OCI-LY1 (cell line): ENCODE data around the gene MEG3.

Source experiments
- H2AFZ ChIP-seq: fragments of 200-600 bp; sonication (generic), shearing (Covaris generic); 2 replicates; pipeline ENCODE4 v1.6.0; 2014; ENCODE audit warnings: antibody characterized with exemption, mild to moderate bottlenecking, low read length
- H3F3A ChIP-seq: fragments of 200-600 bp; sonication (generic), shearing (Covaris generic); 2 replicates; pipeline ENCODE4 v1.6.0; 2014; ENCODE audit warnings: mild to moderate bottlenecking, antibody characterized with exemption, low read length, moderate library complexity; ENCODE audit not compliant: insufficient read depth
- H3K27ac ChIP-seq: fragments of 200-600 bp; sonication (generic); 2 replicates; pipeline ENCODE4 v1.5.1; 2014; ENCODE audit warnings: low read length, mixed run types, mild to moderate bottlenecking, low read depth; ENCODE audit not compliant: poor library complexity, severe bottlenecking
- H3K27me3 ChIP-seq: fragments of 200-600 bp; sonication (generic); 2 replicates; pipeline ENCODE4 v1.6.0; 2014; ENCODE audit warnings: antibody characterized with exemption, mild to moderate bottlenecking, low read length, moderate library complexity; ENCODE audit not compliant: insufficient read depth
- H3K36me3 ChIP-seq: fragments of 200-600 bp; sonication (generic); 2 replicates; pipeline ENCODE4 v1.6.1; 2014; ENCODE audit warnings: mild to moderate bottlenecking, antibody characterized with exemption, low read length, moderate library complexity, mixed read lengths; ENCODE audit not compliant: insufficient read depth
- H3K4me1 ChIP-seq: fragments of 200-600 bp; sonication (generic); 2 replicates; pipeline ENCODE4 v1.5.1; 2014; ENCODE audit warnings: mild to moderate bottlenecking, low read length, moderate library complexity; ENCODE audit not compliant: insufficient read depth, severe bottlenecking
- H3K4me2 ChIP-seq: fragments of 200-600 bp; sonication (generic), shearing (Covaris generic); 2 replicates; pipeline ENCODE4 v1.6.1; 2014; ENCODE audit warnings: low read length
- H3K4me3 ChIP-seq: fragments of 200-600 bp; sonication (generic); 2 replicates; pipeline ENCODE4 v1.5.1; 2014; ENCODE audit warnings: low read length, low read depth, mild to moderate bottlenecking, mixed read lengths; ENCODE audit not compliant: poor library complexity, severe bottlenecking
- H3K79me2 ChIP-seq: fragments of 200-600 bp; shearing (Covaris generic); 2 replicates; pipeline ENCODE4 v1.6.1; 2016; ENCODE audit warnings: mixed run types, low read length, mixed read lengths; ENCODE audit not compliant: insufficient read depth
- H3K9ac ChIP-seq: fragments of 200-600 bp; sonication (generic), shearing (Covaris generic); 2 replicates; pipeline ENCODE4 v1.6.1; 2014; ENCODE audit warnings: mild to moderate bottlenecking, low read length, mixed read lengths
- H3K9me2 ChIP-seq: fragments of 200-600 bp; sonication (generic), shearing (Covaris generic); 2 replicates; pipeline ENCODE4 v1.6.1; 2014; ENCODE audit warnings: low read depth, mild to moderate bottlenecking, low read length, mixed read lengths
- H3K9me3 ChIP-seq: fragments of 200-600 bp; shearing (Covaris generic); 2 replicates; pipeline ENCODE4 v1.6.1; 2014; ENCODE audit warnings: low read length, mixed read lengths
- H4K20me1 ChIP-seq: fragments of 200-600 bp; sonication (generic), shearing (Covaris generic); 2 replicates; pipeline ENCODE4 v1.6.0; 2016; ENCODE audit warnings: mild to moderate bottlenecking, low read length; ENCODE audit not compliant: insufficient read depth
- EZH2 ChIP-seq: fragments of 200-600 bp; sonication (generic), shearing (Covaris generic); IDR thresholded peaks from 2 replicates; pipeline ENCODE4 v1.8.0; 2017; ENCODE audit warnings: borderline replicate concordance, mixed run types, mild to moderate bottlenecking, antibody characterized with exemption, low read length, moderate library complexity, mixed read lengths
- TF ChIP-seq, protein P1 (sequence below): fragments of 200-600 bp; sonication (generic), shearing (Covaris generic); IDR thresholded peaks from 2 replicates; pipeline ENCODE4 v1.5.1; 2017; ENCODE audit warnings: mild to moderate bottlenecking, antibody characterized with exemption, low read length, moderate library complexity, mixed read lengths

Gene MEG3

GRCh38 chr14:100788517-100788916 is 37.4 kb upstream of the MEG3 start:
- no peaks in the 10 kb centered on the region for H3K9me2 ChIP-seq
- no peak overlapping the region for H3K27ac ChIP-seq
- no peaks in the 10 kb centered on the region for H3K4me1 ChIP-seq
- no peaks in the 10 kb centered on the region for H3K36me3 ChIP-seq
- no peaks in the 10 kb centered on the region for H4K20me1 ChIP-seq
- TF ChIP-seq, protein P1, sequence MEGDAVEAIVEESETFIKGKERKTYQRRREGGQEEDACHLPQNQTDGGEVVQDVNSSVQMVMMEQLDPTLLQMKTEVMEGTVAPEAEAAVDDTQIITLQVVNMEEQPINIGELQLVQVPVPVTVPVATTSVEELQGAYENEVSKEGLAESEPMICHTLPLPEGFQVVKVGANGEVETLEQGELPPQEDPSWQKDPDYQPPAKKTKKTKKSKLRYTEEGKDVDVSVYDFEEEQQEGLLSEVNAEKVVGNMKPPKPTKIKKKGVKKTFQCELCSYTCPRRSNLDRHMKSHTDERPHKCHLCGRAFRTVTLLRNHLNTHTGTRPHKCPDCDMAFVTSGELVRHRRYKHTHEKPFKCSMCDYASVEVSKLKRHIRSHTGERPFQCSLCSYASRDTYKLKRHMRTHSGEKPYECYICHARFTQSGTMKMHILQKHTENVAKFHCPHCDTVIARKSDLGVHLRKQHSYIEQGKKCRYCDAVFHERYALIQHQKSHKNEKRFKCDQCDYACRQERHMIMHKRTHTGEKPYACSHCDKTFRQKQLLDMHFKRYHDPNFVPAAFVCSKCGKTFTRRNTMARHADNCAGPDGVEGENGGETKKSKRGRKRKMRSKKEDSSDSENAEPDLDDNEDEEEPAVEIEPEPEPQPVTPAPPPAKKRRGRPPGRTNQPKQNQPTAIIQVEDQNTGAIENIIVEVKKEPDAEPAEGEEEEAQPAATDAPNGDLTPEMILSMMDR: no peak
- no peak for TF ChIP-seq EZH2
- H3K4me3 ChIP-seq: no peak overlapping the region
- H3K4me2 ChIP-seq: no peak overlapping the region
- no peak overlapping the region for H3K9ac ChIP-seq
- H3K79me2 ChIP-seq: no peaks in the 10 kb centered on the region
- H3K27me3 ChIP-seq: no peaks in the 10 kb centered on the region
- no peaks in the 10 kb centered on the region for H3F3A ChIP-seq
- H3K9me3 ChIP-seq: no peaks in the 10 kb centered on the region
- no peak overlapping the region for H2AFZ ChIP-seq

DNA sequence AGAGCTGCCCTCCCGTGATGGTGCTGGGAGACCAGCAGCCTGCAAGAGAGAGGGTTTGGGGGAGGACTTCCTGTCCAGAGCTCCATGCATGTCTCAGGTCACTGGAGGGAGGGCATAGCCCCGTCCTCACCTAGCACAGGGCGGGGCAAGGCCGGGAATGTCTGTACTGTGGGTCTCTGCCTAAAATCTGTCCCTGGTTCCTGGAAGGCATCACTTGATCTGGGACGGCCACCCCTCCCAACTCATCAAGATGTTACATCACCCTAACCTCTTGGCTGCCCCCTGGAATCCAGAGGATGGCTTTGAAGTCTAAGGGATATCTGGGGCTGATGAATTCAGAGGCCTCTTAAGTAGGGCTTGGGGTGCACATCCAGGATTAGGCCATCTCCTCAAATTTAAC is 37.0 kb upstream of the MEG3 start:
- no peaks in the 10 kb centered on the region for H4K20me1 ChIP-seq
- H3K27me3 ChIP-seq: no peaks in the 10 kb centered on the region
- H3K27ac ChIP-seq: no peak overlapping the region
- TF ChIP-seq, protein P1: no peak
- TF ChIP-seq EZH2: no peak
- no peak overlapping the region for H3K4me2 ChIP-seq
- no peaks in the 10 kb centered on the region for H3K79me2 ChIP-seq
- H3K4me3 ChIP-seq: no peak overlapping the region
- no peaks in the 10 kb centered on the region for H3K36me3 ChIP-seq
- H3K9me3 ChIP-seq: no peaks in the 10 kb centered on the region
- H3K9ac ChIP-seq: no peak overlapping the region
- no peaks in the 10 kb centered on the region for H3K4me1 ChIP-seq
- H2AFZ ChIP-seq: no peak overlapping the region
- H3K9me2 ChIP-seq: no peaks in the 10 kb centered on the region
- no peaks in the 10 kb centered on the region for H3F3A ChIP-seq

DNA sequence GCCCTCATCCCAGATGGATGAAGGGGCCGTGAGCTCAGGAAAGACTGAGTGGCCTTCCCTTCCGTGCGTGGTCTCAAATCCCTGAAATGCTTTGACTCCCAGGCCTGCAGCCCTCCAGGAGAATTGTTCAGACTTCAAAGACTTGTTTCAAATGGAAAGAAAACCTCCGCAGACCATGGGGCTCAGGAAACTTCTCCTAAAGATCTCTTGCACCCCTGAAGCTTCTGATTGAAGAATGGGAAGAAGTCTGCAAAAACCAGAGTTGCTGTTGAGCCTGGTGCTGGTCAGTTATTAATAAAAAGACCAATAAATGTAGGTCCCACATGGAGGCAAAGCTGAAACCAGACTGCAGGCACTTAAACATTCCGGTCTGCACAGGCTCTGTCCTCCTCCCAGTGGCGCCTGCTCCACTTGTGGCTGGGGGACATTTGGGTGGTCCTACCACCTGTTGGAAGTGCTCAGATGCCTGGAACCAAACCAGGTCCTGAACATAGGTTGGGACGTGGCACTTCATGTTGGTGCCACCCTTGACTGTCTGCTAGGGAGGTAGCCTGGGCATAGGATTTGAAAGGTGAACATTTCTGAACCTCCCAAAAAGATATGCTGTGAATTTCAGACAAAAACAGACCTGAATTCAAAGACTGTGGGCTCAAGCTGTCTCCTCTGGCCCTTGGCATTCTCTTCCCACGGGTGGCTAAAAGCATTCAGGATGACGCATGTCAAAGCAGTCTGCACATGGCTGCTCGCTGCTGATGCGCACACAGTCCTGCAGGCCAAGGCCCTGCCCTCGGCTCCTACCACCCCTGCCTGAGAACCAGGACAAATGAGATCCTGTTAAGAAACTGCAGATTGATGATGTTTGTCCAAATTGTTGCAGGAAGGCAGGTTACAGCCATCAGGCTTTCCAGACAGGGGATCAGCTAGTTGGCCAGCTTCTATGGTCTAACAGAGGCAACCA is 36.2 kb upstream of the MEG3 start:
- H3K4me2 ChIP-seq: no peak overlapping the region
- no peaks in the 10 kb centered on the region for H4K20me1 ChIP-seq
- H3F3A ChIP-seq: no peaks in the 10 kb centered on the region
- H3K4me3 ChIP-seq: no peak overlapping the region
- H3K27ac ChIP-seq: no peak overlapping the region
- no peaks in the 10 kb centered on the region for H3K9me2 ChIP-seq
- no peak overlapping the region for H2AFZ ChIP-seq
- TF ChIP-seq, protein P1: no peak
- TF ChIP-seq EZH2: no peak
- H3K9ac ChIP-seq: no peak overlapping the region
- H3K9me3 ChIP-seq: no peaks in the 10 kb centered on the region
- H3K27me3 ChIP-seq: no peaks in the 10 kb centered on the region
- H3K79me2 ChIP-seq: no peaks in the 10 kb centered on the region
- H3K36me3 ChIP-seq: no peaks in the 10 kb centered on the region
- H3K4me1 ChIP-seq: no peaks in the 10 kb centered on the region
